ENCODE measurements around the gene PAXX.

Gene PAXX

DNA sequence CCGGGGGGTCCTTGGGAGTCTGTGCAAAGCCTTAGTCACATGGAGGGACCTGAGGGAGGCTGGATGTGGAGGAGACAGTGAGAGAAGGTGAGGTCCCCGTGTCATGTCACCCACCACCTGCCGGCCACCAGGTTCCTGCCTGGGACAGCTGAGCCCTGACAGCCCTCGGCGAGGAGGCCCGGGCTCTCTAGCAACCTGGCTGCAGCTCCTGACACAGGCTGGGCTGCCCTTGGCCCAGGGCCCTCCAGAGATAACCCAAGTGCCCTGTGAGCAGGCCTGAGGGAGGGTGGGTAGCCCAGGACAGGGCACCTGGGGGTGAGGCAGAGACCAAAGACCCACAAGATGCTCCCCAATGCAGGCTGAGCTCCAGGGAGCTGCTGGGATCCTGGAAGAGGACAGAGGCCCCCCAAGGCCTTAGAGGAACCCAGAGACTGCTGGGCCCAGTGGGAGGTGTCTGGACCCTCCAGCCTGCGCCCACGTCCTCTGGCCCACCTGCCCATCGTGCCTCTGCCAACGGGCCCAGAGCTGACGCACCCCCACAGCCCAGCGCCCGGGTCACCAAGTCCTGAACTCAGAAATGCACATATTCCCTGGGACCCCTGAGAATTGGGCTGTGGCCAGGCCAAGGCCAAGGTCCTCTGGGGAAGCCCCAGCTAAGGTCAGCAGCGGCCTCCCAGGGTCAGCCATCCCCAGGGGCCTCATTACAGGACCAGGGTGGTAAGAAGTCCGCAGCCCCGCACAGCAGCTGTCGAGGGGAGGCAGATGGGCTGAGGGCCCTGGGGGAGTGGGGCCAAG lies 23.7 kb upstream of the PAXX start:
- DNase-seq: no peak

DNA sequence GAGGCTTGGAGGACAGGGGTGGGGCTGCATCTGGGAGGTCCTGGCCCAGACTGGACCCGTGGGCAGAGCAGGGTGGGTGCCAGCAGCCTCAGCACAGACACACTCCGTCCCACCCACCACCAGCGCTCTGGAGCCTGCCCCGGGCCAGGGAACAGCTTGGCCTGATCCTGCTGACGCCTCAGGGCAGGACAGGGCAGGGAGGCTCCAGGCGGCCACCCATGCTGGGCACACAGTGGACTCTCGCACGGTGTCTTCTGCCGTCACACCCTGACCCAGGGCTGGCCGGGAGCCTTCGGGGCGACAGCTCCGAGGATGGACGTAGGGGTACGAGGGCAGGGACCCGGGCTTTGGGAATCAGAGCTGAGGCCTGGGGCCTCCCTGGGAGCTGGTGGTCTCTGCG lies 23.1 kb upstream of the PAXX start:
- no peak for DNase-seq

DNA sequence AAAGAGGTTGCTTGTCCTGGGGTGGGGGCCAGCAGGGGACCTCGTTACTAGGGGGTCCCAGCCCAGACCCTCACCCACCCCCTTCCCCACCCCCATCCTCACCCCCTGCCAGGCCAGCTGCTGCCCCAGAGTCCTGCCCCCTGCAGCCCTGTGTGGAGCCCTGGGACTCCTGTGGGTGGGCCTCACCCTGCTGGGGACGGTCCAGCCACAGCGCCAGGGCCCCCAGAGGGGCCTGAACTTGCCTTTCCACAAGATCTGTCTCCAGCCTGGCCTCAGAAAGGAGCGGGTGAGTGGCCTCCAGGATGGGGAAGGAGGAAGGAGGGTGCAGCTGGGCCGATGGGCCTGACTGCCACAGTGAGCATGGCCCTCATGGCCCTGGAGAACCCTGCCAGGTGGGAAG lies 22.4 kb upstream of the PAXX start:
- DNase-seq: no peak

DNA sequence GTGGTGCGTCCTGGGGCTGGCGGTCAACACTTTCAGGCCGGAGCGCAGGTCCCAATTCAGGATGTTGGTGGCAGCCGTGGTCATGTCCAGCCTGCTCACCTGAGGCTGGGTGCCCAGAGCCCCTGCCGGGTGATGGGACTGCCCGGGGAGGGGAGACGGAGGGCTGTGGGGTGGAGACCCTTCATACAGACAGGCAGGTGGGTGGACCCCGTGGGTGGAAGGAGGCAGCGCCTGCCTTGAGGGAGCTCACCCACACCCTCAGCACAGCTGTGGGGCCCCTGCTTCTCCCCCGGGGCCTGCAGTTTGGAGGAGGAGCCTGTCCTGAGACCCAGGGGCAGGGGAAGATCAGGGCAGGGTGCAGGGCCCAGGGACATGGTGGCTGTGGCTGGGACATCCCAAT lies 21.9 kb upstream of the PAXX start:
- no peak for DNase-seq

DNA sequence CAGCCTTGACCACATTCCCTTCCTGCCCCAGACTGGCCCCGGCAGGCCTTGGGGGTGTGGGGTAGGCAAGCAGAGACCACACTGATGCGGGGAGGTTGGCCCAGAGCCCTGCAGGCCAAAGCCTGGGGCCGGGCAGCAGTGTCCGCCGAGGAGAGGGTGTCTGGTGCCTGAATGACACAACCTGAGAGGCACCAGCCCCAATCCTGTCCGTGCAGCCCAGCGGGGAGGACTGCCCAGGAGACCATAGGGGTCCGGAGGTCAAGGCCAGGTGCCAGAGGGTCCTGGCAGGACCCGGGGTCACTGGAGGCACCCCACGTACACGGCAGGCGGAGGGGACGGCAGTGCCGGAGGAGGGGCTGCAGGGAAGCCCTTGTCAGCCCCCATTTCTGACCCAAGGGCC lies 20.5 kb upstream of the PAXX start:
- DNase-seq: no peak

DNA sequence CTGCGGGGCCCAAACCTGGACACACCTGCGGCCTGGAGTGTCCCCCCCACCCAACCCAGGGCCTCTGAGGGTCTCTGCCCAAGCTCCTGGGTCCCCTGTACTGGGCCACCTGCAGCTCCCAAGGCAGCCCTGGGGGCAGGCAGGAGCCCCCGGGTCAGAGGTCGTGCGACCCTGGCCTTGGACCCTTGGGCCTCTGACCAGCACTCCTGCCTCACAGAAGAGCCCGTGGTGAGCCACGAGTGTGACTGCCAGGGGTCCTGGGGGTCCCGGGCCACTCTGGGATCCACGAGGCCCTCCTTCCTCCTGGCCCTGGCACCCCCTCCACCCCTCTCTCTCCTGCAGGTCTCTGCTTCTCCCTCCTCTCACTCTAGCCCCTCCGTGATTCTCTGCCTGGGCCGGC lies 19.9 kb upstream of the PAXX start:
- DNase-seq: no peak

DNA sequence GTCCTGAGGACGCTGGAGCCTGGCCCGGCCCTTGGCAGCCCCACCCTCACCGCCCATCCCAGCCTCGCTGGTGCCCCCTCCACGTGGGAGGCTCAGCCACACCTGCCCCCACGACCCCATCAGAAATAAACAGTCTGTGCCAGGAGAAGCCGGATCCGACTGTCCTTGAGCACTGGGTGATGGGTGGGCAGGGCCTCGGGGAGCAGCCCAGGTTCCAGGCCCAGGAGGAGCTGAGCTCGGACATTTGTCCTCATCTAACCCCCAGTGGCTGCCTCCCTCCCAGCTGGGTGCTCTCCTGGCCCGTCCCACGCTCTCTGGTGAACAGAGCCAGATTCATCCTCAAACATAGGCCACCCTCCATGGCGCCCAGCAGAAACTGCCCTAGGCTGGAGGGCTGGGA lies 19.5 kb upstream of the PAXX start:
- no peak for DNase-seq

DNA sequence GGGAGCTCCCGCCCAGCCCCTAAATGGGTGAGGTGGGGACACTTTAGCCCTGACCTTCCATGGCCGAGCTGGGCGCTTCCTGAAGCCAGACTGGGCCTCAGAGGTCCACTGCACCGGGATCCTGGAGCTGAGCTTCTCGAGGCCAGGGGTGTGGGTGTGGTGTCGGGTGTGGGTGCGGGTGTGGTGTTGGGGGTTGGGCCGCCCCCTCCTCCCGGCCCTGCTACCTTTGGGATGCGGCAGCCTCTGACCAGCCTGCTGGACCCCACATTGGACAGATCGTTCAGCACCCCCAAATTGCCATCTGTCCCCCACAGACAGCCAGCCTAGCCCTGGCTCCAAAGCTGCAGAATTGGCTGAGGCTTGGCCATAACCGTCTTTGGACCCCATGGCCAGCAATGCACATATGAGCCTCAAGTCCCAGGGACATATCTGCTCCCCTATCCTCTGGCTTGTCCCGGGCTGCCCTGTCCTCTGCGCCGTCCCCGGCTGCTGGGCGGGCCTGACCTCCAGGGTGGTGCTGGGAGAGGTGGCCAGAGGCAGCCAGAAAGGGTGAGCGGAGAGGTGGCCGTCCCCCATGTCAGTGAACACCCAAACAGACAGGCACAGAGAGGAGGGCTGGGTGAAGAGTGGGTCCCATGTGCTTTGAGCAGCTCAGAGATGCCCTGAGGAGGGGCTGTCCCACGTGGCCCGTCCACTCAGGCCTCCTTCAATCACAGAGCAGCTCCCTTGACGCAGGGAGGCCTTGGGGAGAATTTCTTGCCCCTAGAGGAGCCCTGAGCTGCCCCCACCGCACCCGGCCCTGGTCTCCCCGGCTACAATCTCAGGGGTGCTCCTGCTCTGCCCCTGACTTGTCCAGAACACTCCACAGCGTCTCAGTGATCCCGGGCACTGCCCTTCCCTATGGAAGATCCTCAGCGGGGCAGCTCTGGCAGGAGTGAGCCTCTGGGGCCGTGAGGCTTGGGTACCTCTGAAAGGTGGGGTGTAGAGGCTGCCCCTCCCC lies 18.3 kb upstream of the PAXX start:
- no peak for DNase-seq

DNA sequence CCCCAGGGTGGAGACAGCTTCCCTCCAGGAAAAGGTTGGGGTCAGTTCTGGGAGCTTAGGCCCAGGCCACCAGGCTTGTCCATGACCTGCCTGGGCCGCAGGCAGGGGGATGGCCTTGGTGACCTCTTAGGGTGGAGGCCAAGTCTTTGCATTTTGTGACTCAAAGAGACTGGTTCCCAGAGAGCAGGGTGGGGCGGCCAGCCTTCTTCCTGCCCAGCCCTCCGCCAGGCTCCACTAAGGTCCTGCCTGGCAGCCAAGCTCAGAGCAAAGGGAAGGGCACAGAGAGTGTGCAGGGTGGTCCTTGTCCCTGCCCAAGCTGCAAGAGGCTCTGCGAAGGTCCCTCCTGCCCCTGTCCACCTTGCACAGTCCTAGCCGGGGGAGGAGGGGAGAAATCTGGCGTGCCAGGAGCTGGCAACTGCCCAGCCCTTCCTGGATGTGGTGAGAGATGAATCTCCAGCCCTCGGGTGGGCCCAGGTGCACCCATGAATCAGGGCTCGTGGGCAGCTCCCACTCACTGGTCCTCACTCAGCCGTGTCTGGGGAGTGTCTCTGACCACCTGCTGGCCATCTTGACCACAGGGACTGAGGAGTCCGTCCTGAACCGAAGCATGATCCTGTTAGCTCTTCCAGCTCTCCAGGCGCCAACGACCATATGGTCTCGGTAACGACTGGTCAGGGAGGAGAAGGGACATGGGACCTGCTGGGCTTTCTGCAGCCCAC lies 17.2 kb upstream of the PAXX start:
- peak in 1 of 2 donors; percentile 26 for DNase-seq

DNA sequence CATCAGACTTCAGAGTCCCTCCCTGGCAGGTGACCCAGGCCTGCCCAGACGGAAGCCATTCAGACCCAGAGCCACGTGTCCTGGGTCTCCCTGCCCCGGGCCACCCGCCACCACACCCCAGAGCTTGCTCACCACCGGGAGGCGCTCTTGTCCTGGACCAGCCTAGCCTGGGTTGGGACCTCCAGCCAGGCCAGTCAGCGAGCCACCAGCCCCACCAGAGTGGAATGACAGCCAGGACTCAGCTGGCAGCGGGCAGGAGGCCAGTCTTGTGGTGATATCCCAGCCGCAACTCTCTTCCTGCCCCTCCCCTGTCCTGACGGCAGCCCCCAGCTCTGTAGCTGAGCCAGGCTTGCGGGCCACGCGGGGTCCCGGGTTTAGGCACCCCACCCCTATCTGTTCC lies 16.6 kb upstream of the PAXX start:
- peak in 1 of 2 donors; percentile 20 for DNase-seq

DNA sequence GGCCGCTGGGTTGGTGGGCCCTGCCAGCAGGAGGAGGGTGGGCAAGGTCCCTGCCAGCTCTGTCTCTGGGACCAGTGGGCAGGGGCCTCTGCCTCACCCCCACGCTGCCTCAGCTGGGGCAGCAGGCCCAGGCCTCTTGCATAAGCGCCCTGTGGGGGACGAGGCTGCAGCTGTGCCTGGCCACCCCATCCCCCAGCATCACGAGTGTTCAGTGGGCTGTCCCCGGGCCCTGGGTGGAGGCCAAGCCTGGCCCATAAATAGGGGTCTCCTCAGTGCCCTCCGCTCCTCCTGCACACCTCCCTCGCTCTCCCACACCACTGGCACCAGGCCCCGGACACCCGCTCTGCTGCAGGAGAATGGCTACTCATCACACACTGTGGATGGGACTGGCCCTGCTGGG lies 15.0 kb upstream of the PAXX start, which contains the start of gene PTGDS:
Gene PTGDS (plus strand): TSS at position 282 of the 400 bp plus-strand sequence. CDS start 75 bp downstream, at position 357.
- DNase-seq: no peak

DNA sequence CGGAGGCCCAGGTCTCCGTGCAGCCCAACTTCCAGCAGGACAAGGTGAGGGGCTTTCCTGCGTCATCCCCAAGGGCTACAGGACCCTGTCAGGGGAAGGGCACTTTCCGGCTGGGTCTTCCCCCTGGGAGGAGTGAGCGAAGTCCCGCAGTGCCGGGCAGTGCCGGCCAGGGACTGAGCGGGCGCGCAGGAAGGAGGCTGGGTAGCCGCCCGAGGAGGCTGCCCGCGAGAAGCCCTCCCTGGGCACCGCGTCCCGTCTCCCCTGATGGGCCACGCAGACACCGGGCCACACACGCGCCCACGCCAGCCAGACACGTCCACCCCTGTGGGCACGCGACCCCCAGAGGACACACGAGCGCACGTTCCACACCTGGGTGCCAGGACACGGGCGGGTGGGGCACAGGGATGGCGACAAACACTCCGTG lies 14.6 kb upstream of the PAXX start:
- DNase-seq: no peak

DNA sequence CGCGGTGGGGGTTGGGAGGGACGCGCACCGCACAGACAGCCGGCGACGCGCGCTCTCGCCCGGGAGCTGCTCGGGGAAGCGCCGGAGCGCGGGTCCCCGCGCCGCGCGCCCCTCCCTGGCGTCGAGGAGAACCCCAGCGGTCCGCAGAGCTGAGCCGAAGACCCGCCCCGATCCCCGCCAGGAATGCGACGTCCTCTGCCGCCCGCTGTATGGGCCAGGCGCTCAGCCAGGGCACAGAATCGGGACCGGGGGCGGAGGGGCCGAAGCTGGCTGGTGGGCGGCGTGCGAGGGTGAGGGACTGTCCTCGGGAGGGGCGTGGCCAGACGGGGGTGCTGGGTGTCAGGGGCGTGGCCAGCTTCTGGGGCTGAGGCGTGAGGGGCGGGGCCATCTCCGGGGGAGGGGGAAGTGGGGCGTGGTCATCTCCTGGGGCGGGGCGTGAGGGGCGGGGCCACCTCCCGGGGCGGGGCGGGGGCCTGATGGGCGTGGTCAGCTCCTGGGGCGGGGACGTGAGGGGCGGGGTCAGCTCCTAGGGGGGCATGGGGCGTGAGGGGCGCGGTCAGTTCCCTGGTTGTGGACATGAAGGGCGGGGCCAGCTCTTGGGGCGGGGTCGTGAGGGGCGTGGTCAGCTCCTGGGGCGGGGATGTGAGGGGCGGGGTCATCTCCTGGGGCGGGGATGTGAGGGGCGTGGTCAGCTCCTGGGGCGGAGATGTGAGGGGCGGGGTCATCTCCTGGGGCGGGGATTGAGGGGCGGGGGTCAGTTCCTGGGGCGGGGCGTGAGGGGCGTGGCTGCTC lies 14.0 kb upstream of the PAXX start:
- DNase-seq: peak; percentile 38 to 51

DNA sequence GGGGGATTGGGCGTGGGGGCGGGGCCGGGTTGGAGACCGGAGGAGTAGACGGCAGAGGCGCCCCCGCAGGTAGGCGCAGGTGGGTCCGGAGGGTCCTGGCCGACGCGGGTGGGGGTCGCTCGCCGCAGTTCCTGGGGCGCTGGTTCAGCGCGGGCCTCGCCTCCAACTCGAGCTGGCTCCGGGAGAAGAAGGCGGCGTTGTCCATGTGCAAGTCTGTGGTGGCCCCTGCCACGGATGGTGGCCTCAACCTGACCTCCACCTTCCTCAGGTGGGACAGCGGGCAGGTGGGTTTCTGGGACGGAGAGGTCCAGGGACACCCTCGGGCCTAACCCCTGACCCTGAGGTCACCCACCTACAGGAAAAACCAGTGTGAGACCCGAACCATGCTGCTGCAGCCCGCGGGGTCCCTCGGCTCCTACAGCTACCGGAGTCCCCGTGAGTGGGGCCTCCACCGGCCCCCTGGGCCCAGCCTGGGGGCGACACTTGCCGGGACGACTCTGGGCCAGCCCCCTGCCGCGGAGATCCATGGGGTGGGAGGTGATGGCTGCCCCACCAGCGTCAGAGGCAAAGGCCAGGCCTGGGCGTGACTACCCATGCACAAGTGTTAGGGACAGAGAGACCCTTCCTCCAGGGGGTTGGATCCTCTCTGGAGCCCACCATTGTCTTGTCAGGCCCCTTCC lies 13.2 kb upstream of the PAXX start:
- DNase-seq: no peak

DNA sequence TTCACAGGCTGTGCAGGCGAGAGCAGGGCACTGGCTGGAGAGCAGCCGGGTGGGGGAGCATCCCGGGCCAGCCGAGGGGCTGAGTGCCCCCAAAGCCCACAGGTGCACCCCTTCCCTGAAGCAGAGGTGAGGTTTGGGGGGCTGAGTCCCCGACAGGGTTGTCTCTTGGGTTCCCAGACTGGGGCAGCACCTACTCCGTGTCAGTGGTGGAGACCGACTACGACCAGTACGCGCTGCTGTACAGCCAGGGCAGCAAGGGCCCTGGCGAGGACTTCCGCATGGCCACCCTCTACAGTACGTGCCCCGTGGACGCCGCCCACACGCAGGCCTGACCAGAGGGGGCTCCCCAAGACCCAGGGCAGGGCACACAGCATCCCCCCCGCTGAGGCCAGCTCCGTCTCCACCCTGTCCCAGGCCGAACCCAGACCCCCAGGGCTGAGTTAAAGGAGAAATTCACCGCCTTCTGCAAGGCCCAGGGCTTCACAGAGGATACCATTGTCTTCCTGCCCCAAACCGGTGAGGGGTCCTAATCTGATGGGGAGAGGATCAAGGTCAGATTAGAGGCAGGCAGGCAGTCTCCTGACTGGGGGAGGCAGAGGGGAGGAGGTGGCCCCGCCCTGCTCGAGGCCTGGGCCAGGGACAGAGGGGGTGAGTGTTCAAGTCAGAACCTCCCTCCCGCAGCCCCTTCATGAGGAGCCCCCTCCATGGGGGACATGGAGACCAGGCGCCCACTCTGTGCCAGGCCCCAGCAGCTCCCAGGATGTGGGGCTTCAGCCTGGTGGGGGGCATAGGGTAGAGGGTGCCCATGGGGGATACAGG lies 12.2 kb upstream of the PAXX start:
- DNase-seq: no peak

DNA sequence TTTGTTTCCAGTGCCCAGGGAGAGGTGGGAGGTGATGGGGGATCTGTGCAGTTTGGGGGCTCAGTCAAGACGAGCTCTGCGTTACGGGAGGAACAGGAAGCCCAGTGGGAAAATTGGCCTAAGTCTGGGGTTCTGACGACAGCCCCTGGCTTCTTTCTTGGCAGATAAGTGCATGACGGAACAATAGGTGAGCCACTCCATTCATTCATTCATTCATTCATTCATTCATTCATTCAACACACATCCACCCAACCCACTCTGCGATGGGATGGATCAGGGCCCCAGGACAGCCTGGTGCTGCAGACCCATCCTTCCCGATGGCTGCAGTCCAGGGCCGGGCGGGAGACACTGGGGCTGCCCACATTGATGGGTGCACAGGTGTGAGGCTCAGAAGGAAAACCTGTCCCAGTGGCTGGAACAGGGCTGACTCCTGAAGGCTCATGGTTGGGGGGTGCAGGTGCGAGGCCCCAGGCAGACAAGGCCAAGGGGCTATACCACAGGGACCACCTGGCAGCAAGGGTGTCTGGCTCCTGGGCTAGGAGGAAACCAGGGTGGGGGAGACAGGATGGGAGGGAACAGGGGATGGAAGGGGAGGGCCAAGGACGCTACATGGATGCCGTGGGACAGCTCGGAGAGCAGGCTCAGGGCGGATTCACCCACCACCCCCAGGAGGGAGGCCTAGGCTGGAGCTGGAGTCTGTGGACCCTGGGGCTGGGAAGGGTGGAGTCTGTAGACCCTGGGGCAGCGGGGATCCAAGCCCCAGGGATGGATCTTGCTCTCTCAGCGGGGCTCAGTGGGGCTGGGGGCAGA lies 11.3 kb upstream of the PAXX start:
- DNase-seq: no peak

DNA sequence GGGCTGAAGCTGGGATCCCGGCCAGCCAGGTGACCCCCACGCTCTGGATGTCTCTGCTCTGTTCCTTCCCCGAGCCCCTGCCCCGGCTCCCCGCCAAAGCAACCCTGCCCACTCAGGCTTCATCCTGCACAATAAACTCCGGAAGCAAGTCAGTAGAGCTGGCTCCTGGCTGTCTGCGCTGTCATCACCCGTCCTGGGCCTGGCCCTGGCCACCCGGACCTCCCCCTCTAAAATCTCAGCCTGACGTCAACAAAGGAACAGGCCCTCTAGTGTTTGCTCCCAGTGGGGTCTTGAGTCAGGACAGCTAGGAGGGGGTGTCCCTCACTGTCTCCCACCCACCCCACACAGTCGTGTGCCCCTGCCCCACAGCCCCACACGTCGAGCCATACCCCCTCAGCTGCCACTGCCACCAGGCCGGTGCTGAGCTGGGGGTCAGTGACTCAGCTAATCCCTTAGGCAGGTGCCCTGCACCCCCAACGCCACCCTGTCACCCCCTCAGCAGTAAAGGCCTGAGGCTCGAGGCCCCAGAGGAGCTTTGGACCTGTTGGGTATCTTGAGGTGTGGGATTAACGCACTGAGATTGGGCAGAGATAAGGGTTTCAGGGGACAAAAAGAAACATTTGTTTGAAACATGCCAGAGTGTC lies 10.5 kb upstream of the PAXX start:
- no peak for DNase-seq

DNA sequence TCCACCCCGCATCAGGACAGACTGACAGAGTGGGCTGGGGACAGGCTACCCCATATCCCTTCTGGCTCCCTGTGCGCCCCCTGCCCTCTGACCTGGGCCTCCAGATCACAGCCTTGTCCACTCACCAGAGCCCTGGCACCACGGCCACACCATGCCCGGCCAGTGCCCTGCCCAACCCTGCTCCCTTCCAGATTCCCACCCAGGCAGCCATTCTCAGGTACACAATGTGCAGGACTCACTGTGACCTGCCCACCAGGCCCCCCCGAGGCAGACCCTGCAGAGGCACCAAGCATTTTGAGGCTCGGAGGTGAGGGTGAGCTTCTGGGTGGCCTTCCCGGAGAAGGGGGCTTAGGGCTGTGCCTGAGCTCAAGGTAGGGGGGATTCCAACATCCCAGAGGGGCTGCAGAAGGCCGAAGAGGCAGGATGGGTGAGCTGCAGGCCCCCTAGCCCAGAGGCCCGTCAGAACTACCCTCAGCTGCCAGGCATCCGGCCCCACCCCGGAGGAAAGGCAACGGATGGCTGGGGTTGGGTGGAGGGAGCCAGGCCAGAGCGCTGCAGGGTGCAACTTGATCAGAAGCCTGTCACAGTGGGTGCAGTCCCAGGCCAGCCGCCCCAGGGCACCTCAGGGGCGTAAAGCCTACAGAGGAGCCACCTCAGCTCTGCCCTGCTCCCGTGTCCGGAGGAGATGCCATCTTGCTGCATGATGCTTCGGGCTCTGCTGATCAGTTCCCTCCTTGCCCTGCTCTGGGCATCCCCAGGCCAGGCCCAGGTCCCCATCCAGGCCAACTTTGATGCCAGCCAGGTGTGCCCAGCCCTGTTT lies 9.8 kb upstream of the PAXX start, which contains the start of gene LCNL1:
Gene LCNL1 (plus strand): TSS at position 762 of the 820 bp plus-strand sequence. CDS start 594 bp downstream, outside the sequence.
- no peak for DNase-seq
